Stimulated activated CD4-positive, alpha-beta T cell treated with anti-CD3 and anti-CD28 coated beads, Interleukin-15, amount 100 ng/mL, for 48 hours (primary cell): ENCODE data around the gene PAFAH2.

ENCODE experiments used
- DNase-seq, 2 donors: peaks; one replicate each; pipeline ENCODE4 v3.0.0-alpha.2; 2020; ENCODE audit warnings: low read depth in 2 of 2

The PAFAH2 gene

DNA sequence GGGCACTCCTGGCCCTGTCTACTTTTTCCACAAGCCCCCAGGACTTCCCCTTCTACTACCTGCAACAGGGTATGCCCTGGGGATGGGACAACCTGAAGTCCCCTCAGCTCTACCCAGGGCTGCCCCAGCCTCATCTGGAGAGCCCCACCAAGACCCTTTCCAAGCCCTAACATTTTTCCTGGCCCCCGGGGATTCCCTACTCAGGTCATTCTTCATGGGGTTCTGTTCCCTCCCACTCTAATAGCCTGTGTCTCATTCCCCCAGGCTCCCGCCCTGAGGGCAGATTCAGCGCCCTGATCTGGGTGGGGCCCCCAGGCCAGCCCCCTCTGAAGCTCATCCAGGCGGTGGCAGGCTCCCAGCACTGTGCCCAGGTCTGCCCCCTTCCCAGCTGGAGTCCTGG is 33.3 kb upstream of the PAFAH2 start:
- no peak for DNase-seq

- DNase-seq: no peak
Observed at GRCh38 chr1:26029864-26030481, 32.1 kb upstream of the PAFAH2 start.

DNA sequence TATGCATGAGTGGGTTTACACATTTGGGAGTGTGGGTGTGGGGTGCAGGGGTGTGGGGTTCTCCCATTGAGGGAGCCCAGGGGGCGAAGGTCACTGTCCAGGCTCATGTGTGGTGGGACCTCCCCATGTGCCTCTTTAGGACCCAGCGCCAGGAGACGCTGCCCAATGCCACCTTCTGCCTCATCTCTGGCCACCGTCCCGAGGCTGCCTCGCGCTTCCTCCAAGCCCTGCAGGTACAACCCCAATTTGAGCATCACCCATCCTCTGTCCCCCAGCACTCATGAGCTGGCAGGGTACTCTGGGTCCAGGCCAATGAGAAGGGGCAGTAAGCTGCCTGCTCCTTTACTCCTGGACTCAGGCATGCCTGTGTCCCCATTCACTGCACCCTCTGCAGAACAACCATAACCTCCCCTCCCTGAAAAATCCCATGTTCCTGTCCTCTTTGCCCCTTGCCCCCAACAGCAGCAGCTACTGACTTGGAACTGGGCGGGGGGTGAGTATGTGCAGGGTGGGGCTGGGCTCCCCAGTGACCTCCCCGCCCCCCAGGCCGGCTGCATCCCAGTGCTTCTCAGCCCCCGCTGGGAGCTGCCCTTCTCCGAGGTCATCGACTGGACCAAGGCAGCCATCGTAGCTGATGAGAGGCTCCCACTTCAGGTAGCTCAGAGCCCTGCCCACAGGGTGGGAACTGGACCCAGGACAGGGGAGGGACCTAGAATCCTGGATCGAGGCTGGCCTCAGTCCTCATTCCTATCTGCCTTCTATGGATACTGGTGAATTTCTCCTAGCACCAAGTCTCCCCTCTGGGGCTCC is 31.4 kb upstream of the PAFAH2 start:
- DNase-seq: no peak

DNA sequence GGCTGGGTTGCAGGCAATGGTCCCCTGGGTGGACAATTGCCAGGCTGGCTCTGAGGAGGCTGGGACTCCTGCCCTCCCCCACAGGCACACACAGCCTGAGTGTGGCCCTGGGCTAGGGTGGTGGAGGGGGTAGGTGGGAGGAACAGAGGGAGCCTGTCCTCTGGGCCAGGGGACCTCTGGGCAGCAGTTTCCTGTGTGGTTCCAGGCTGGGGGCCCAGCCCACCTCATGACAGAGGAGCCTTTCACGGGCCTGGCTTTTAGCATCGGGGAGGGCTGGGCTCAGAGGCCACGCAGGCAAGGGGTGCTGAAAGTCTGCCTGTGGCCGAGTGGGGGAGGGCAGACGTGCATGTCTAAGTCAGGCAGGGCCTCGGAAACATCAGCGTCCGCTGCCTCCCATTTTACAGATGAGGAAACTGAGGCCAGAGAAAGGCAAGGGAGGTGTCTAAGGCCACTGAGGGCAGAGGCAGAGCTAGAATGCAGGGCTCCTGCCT is 30.7 kb upstream of the PAFAH2 start:
- no peak for DNase-seq

- DNase-seq: no peak
Observed at GRCh38 chr1:26027716-26028489, 30.0 kb upstream of the PAFAH2 start.

- no peak for DNase-seq
Observed at GRCh38 chr1:26025517-26025916, 27.7 kb upstream of the PAFAH2 start.

GRCh38 chr1:26025060-26025459 is 27.2 kb upstream of the PAFAH2 start:
- DNase-seq: no peak

DNA sequence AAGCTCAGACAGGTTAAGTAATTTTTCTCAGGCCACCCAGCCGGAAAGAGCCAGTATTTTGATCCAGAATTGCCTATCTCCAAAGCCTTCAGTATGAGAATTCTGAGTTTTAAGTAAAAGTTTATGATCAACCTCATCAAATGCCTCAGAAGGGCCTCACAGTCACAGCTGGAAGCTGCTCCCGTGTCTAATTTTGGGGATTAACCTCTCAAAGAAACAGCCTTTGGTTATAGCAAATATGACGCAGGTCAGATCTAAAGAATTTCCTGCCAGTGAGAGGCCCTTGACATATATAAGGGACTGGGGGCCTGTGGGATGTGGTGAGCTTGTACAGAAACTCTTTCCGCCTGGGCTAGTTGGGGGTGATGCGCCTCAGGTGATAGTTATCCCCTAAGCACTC is 26.0 kb upstream of the PAFAH2 start:
- DNase-seq: no peak

- no peak for DNase-seq
Observed at GRCh38 chr1:26023009-26023408, 25.1 kb upstream of the PAFAH2 start.

DNA sequence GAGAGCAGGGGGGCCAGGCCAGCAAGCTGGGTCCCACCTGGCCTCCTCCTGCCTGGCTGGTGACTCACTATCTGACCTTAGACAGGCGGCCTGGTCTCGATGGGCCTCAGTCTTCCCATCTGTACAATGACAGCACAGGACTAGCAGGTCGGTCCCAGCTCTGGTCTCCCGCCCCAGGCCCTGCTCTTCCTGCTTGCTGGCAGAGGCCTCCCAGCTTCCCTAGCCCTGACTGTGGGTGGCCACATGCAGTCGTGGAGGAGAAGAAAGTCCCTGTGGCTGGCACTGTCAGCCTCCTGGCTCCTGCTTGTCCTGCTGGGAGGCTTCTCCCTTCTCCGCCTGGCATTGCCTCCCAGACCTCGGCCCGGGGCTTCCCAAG is 24.5 kb upstream of the PAFAH2 start:
- DNase-seq: no peak

GRCh38 chr1:26021647-26022403 is 24.0 kb upstream of the PAFAH2 start, which contains the start of gene EXTL1:
Gene EXTL1, plus strand, starts transcription at chr1:26021775. Its CDS starts 872 bp downstream, at chr1:26022647.
- no peak for DNase-seq

GRCh38 chr1:26020941-26021646 is 23.2 kb upstream of the PAFAH2 start:
- no peak for DNase-seq

GRCh38 chr1:26020330-26020768 is 22.5 kb upstream of the PAFAH2 start:
- no peak for DNase-seq

DNA sequence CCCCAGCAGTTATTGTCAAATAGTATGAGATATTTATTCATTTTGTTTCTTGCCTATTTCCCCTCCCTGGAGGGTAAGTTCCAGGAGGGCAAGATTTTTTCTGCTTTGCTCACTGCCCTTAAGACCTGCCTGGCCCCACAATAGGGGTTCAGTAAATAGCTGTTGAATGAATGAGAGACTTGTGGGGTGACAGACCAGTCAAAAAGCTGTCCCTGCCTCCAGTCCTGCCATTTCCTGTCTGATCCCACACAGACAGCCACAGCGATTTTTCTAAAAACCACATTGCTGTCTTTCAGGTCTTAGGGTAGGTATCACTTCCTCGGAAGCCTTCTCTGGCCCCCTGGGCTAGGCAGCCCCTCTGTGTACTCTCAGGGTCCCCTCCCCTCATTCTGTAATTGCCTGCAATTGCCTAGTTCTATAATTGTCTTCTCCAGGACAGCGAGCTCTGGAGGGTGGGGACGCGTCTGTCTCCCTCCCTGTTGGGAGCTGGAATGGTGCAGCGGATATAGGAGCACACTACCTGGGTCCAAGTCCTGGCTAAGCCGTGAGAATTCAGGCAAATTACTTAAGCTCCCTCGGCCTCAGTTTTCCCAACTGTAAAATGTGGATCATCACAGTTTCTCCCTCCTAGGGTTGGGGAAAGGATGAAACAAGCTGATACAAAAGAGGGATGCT is 21.9 kb upstream of the PAFAH2 start:
- DNase-seq: no peak

GRCh38 chr1:26017606-26018005 is 19.7 kb upstream of the PAFAH2 start:
- DNase-seq: no peak

- no peak for DNase-seq
Observed at GRCh38 chr1:26016953-26017545, 19.2 kb upstream of the PAFAH2 start.

DNA sequence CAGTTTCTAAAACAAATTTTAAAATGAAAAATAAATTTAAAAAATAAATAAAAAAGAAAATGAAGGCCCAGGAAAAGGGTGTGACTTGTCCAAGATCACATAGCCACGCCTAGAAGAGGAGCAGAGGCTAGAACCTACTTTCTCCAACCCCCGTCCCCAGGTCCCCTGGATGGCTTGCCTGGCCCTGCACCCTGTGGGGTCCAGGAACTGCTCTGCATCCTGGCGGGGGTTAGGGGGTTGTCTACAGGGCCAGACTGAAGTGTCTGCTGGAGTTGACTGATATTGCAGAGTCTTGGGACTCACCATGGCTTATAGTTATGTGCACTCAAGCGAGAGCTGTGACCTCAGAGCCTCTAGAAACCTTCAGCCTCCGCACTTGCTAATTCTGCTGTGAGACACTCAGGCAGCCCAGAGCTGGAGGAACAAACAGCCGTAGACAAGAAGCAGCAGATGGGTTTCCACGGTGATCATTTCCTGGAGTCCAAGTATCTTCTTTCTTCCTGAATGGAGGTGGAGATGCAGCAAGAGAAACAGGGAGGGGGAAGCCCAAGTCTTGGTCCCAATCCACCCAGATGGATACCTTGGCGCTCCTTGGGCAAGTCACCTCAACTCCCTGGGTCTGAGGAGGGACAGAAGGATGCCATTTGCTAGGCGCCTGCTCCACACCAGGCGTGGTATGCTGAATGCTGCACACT is 18.5 kb upstream of the PAFAH2 start:
- DNase-seq: no peak

DNA sequence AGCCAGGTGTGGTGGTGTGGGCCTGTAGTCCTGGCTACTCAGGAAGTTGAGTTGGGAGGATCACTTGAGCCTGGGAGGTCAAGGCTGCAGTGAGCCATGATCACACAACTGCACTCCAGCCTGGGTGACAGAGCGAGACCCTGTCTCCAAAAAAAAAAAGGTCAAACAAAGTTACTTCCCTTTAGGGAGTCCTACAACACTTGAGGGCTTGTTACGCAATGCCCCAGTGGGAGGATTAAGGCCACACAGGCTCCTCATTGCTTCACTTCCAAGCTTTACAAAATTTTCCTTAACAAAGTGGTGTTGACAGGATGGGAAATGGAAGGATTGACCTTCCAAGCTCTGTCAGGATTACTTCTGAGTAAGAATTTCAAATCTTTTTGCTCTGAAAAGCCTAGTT is 17.5 kb upstream of the PAFAH2 start:
- DNase-seq: no peak

DNA sequence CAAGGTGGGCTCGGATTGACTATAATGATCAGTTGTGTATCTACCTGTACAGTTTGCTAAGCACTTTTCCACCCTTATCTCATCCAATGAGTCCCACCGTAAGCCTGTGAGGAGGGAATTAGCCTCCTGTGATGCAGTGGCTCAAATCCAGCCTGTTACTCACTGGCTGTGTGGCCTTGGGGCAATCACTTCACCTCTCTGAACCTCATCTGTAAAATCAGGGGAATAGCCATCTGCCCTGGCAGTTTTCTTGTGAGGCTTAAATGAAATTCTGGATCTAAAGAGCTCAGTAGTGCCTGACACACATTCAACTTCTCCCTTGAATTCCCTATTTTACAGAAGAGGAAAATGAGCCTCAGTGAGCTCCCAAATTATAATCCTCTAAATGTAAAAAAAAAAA is 16.3 kb upstream of the PAFAH2 start:
- DNase-seq: no peak

DNA sequence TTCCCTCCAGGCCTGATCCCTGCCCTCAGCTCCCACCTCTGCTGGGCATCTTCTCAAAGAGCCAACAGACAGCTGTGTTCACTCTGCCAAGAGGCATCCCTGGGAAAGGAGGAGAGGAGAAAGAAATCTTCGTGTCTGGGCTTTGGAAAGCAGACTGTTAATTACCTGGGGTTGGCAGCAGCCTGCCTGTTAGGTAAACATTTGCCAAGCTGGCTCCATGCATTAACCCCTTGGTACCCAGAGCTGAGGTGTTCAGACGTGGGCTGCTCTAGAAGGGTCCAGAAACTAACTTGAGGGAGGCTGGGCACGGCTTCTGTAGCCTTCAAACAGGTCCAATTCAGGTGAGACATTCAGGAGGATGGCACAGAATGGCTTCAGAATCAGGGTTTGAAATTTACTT is 15.0 kb upstream of the PAFAH2 start:
- DNase-seq: no peak
